Cardiac fibroblast (primary cell): ENCODE results near the gene ZNF48.
A peak's percentile ranks its signal among the peaks of the same experiment; 100 is the strongest.

Experiments used
- DNase-seq, 2 donors: peaks; one replicate each; pipeline versions ENCODE4 v3.0.0 to v3.0.0-alpha.2; 2010; ENCODE audit warnings: low read depth in 2 of 2
- H3K4me3 ChIP-seq, 2 donors: replicated peaks in 1 of 2; 1 replicate in 1 of 2; 2 replicates in 1 of 2; pipeline ENCODE4 v1.5.1; 2011; ENCODE audit warnings: low read depth in 2 of 2, low read length in 2 of 2, mild to moderate bottlenecking in 2 of 2, moderate library complexity in 1 of 2
- TF ChIP-seq, protein P1 (sequence below): IDR thresholded peaks from one replicate; pipeline ENCODE4 v1.5.1; 2011; ENCODE audit warnings: low read depth, mild to moderate bottlenecking, low read length, inconsistent platforms

The ZNF48 gene

DNA sequence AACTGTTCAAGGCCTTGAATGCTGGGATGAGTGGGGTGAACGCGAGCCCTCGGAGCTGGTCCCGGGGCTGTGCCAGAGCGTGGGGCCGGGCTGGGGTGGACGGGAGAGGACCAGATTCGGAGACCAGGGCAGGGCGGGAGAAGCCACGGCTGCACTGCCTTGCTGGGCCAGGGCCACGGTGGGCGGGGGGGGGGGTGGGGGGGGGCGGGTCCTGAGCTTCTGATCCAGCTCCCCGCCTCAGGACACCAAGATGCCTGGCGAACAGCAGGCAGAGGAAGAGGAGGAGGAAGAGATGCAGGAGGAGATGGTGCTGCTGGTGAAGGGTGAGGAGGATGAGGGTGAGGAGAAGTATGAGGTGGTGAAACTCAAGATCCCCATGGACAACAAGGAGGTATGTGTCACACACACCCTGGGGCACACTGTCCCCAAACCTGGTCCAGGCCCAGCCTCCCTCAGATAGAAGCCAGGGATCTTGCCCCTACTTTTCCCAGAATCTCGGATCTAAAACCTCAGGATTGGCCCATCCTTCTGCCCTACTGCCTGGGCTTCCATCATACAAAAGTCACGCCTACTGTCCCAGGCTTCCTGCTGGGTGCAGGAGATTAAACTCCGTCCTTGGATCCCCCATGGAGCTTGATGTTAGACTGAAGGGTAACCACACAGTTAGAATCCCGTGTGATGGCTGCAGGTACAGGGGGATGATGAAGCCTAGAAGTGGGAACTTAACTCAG is 12.7 kb downstream of the ZNF48 start:
- peak in 1 of 2 donors; percentile 11 for DNase-seq
- peak overlapping the region; percentile 72 to 80 for H3K4me3 ChIP-seq
- TF ChIP-seq, protein P1, sequence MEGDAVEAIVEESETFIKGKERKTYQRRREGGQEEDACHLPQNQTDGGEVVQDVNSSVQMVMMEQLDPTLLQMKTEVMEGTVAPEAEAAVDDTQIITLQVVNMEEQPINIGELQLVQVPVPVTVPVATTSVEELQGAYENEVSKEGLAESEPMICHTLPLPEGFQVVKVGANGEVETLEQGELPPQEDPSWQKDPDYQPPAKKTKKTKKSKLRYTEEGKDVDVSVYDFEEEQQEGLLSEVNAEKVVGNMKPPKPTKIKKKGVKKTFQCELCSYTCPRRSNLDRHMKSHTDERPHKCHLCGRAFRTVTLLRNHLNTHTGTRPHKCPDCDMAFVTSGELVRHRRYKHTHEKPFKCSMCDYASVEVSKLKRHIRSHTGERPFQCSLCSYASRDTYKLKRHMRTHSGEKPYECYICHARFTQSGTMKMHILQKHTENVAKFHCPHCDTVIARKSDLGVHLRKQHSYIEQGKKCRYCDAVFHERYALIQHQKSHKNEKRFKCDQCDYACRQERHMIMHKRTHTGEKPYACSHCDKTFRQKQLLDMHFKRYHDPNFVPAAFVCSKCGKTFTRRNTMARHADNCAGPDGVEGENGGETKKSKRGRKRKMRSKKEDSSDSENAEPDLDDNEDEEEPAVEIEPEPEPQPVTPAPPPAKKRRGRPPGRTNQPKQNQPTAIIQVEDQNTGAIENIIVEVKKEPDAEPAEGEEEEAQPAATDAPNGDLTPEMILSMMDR: no peak

DNA sequence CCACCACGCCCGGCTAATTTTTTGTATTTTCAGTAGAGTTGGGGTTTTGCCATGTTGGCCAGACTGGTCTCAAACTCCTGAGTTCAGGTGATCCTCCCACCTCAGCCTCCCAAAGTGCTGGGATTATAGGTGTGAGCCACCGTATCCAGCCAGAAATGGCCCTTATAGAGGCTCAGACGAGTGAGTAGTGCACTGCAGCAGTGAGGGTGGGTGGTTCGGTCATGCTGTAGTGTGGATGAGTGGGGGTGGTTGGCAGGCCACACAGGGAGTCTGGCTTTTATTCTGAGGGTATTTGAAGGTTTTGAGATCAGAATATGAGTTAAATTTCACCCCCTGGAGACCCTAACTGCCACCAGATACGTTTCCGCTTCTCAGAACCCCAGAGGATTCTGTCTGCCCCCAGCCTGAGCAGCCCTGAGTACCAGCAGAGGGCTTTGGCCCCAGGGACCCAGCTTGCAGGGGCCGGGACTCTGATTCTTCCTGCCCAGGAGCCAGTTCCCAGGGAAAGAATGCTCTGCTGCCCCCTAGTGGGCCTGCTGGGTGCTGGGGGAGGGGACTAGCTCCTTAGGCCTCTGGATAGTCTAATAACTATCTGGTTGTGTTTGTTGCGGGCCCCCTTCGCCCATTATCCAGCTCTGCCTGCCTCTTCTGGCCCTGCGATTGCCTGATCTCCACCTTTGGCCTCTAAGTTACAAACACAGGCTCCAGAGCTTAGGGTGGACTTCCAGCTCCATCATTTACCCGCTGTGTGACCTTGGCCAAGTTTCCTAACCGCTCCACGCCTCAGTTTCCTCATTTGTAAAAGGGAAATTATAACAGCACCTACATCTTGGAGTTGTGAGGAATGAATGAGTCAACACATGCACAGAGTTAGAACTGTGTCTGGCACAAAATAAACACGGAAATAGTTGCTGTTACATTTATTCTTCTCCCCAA is 14.2 kb downstream of the ZNF48 start:
- H3K4me3 ChIP-seq: no peak overlapping the region
- TF ChIP-seq, protein P1: peak; percentile 99
- DNase-seq: peak; percentile 88 to 90

DNA sequence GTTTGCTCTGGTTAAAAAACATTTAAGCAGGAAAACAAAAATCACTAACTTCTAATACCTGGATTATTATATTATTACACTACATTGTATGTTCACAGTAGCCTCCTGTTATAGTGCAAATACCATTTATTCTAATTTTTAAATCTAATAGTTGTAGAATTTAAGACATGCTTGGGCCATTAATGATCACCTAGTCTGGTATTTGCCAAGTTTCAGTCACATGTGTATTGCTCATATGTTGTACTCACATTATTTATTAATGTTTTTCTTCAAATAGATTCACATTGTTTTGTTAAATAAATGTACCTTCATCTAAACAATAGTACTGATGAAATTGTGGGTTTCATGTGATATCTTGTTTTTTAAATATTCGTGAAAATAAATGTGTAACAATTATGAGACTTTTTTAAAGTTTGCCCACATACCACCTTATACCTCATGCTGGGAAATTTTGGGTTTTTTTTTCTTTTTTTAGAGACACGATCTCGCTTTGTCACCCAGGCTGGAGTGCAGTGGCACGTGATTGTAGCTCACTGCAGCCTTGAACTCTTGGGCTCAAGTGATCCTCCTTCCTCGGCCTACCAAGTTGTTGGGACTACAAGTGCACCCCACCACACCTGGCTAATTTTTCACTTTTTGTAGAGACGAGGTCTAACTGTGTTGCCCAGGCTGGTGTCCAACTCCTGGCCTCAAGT is 18.0 kb downstream of the ZNF48 start:
- TF ChIP-seq, protein P1: no peak

DNA sequence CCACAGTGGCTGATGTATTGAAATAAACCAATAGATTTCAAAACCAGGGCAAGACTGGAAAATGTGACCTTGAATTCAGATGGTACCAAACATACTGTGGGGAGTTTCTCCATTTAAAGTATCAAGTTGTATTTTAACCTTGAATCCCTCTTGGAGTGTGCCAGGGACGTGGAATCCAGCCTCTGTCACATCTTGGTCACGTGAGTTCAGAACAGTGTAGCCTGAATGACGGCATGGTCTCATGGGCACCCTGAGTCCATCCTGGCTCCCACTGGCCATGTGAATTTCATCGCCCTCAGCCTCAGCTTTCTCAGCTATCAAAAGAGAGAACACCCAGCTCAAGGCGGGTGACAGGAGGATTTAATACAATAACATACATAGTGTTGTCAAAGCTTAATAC is 18.9 kb downstream of the ZNF48 start:
- no peak for DNase-seq
- TF ChIP-seq, protein P1: no peak
- H3K4me3 ChIP-seq: no peak overlapping the region

More for the DNA sequence above, 18.0 kb downstream of the ZNF48 start:
- H3K4me3 ChIP-seq: no peak overlapping the region
- DNase-seq: no peak

DNA sequence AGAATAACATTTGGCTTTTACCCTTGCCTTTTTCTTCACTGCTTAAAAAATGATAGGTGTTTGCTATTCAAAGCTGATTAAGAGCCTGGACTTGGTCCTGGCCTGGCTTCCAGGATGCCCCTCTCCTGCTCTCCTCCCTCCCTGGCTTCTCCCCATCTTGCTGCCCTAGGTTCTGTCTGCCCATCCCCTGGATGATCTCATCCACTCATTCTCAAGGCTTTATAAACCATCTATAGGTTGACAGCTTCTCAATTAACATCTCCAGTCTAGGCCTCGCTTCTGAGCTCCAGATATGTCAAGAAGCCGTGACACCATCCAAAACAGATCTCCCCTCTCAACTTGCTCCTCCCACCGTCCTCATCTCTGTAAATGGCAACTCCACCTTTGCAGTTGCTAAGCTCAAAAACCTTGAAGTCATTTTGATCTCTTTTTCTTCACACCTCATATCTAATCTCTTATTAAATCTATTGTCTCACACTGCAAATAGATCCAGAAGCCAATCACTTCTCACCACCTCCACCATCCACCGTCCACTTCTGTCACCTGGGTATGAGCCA is 20.9 kb downstream of the ZNF48 start:
- no peak overlapping the region for H3K4me3 ChIP-seq
- no peak for DNase-seq
- TF ChIP-seq, protein P1: no peak
